ENCODE results near the gene UTP11. TPM values are rescaled to one million over a fixed set of nuclear protein-coding genes. Genes with fewer than 3 reads are reported as not detected.
"Not testable (repeated sequence)": the region's sequence is repeated elsewhere in the genome, so short reads cannot be mapped to it uniquely, and the experiment has no call there.

The UTP11 gene
- total RNA-seq, 4 donors from 2014 or later: 36.1 to 43.9 (median 39.4) TPM

DNA sequence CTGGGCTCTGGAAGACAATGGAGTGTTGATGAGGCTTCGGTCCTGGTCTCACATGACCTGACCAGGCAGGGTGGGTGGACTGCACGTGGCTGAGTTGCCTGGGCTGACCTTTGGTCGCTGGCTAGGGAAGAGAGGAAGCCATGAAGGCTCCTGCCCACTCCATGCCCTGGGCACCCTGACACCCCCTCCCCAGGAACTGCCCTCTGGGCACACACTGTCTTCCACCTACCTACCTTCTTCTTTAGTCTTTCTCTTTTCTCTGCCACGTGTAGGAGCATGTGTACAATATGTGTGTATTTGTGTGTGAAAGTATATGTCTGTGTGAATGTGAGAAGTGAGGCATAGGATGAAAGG is 19.0 kb downstream of the UTP11 start:
- no peaks in the 10 kb centered on the region for H3K9me3 ChIP-seq
- TF ChIP-seq POLR2A (IDR thresholded peaks at IDR 0.05): no peak
- TF ChIP-seq, protein P1, sequence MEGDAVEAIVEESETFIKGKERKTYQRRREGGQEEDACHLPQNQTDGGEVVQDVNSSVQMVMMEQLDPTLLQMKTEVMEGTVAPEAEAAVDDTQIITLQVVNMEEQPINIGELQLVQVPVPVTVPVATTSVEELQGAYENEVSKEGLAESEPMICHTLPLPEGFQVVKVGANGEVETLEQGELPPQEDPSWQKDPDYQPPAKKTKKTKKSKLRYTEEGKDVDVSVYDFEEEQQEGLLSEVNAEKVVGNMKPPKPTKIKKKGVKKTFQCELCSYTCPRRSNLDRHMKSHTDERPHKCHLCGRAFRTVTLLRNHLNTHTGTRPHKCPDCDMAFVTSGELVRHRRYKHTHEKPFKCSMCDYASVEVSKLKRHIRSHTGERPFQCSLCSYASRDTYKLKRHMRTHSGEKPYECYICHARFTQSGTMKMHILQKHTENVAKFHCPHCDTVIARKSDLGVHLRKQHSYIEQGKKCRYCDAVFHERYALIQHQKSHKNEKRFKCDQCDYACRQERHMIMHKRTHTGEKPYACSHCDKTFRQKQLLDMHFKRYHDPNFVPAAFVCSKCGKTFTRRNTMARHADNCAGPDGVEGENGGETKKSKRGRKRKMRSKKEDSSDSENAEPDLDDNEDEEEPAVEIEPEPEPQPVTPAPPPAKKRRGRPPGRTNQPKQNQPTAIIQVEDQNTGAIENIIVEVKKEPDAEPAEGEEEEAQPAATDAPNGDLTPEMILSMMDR (IDR thresholded peaks at IDR 0.05): no peak
- no peak for DNase-seq
- H3K4me1 ChIP-seq: peaks cover 0 to 14% of the 10 kb centered on the region in 2 donors
- H3K4me3 ChIP-seq (replicated peaks in 1 of 3): no peak overlapping the region
- intact Hi-C loops (cut with DNase I): no loop called here
- H3K27me3 ChIP-seq: no peaks in the 10 kb centered on the region
- no peak overlapping the region for H3K27ac ChIP-seq
- 69 to 76% methylated on average over 3 to 4 of the region's 4 CpGs for WGBS, 2 donors
- H3K36me3 ChIP-seq: no peaks in the 10 kb centered on the region

GRCh38 chr1:38032992-38033391 is 20.5 kb downstream of the UTP11 start:
- H3K36me3 ChIP-seq; DNase-seq; H3K27ac ChIP-seq; intact Hi-C loops (cut with DNase I); H3K9me3 ChIP-seq; H3K4me3 ChIP-seq (replicated peaks in 1 of 3); H3K27me3 ChIP-seq: not testable (repeated sequence)
- H3K4me1 ChIP-seq: peaks cover 0 to 14% of the 10 kb centered on the region in 2 donors
- WGBS, 2 donors: 96% methylated on average over 2 of the region's 2 CpGs

GRCh38 chr1:38034871-38035270 is 22.3 kb downstream of the UTP11 start:
- WGBS, 2 donors: 92 to 93% methylated on average over 13 of the region's 13 CpGs
- Histone ChIP-seq H3K27ac (no peak overlapping the region), H3K27me3 (no peaks in the 10 kb centered on the region), H3K9me3 (no peaks in the 10 kb centered on the region), H3K36me3 (no peaks in the 10 kb centered on the region), H3K4me3 (replicated peaks in 1 of 3) (no peak overlapping the region), H3K4me1 (peaks cover 0 to 4% of the 10 kb centered on the region in 2 donors)
- TF ChIP-seq, protein P1 (IDR thresholded peaks at IDR 0.05): no peak
- TF ChIP-seq POLR2A (IDR thresholded peaks at IDR 0.05): no peak
- DNase-seq: no peak
- intact Hi-C loops (cut with DNase I): no loop called here

GRCh38 chr1:38037221-38037939 is 24.8 kb downstream of the UTP11 start:
- H3K27ac ChIP-seq: no peak overlapping the region
- no peaks in the 10 kb centered on the region for H3K36me3 ChIP-seq
- intact Hi-C loops (cut with DNase I): no loop called here
- DNase-seq: no peak
- peaks cover 9% of the 10 kb centered on the region for H3K27me3 ChIP-seq
- H3K4me3 ChIP-seq (replicated peaks in 1 of 3): no peak overlapping the region
- H3K4me1 ChIP-seq: no peaks in the 10 kb centered on the region
- TF ChIP-seq, protein P1 (IDR thresholded peaks at IDR 0.05): no peak
- TF ChIP-seq POLR2A (IDR thresholded peaks at IDR 0.05): no peak
- WGBS, 2 donors: 64 to 69% methylated on average over 5 of the region's 5 CpGs
- H3K9me3 ChIP-seq: no peaks in the 10 kb centered on the region

DNA sequence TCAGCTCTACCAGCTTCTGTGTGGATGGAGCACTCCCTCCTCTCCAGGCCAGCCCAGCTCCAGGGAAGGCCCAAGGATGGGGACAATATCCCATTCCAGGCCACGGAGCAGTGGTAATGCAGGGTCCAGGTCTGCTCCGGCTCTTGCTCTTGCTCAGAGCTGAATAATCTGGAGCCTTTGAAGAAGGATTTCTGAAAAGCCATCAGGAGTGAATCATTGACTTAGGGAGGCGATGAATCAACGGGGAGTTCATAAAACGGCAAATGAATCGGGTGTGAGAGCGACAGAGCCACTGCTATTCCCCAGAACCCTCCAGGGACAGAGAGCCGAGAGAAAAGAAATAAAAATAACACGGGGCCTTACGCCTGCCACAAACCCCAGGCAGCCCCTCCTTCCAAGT is 26.3 kb downstream of the UTP11 start:
- WGBS, 2 donors: 80 to 85% methylated on average over 10 of the region's 10 CpGs
- Histone ChIP-seq H3K4me1 (no peaks in the 10 kb centered on the region), H3K36me3 (no peaks in the 10 kb centered on the region), H3K4me3 (replicated peaks in 1 of 3) (no peak overlapping the region), H3K27ac (no peak overlapping the region), H3K27me3 (peaks cover 24% of the 10 kb centered on the region), H3K9me3 (no peaks in the 10 kb centered on the region)
- TF ChIP-seq, protein P1 (IDR thresholded peaks at IDR 0.05): no peak
- no peak for TF ChIP-seq POLR2A (IDR thresholded peaks at IDR 0.05)
- intact Hi-C loops (cut with DNase I): no loop called here
- DNase-seq: no peak

Measured in thyroid gland (tissue), 4 donors.